ENCODE data around the gene SIGLEC7. TPM values are rescaled to one million over a fixed set of nuclear protein-coding genes. Genes with fewer than 3 reads are reported as not detected.

SIGLEC7 gene
- total RNA-seq, 1 donor from 2014 or later = not detected

GRCh38 chr19:51200071-51200666 lies 58.1 kb downstream of the SIGLEC7 start:
- no peaks in the 10 kb centered on the region for H3K4me1 ChIP-seq
- no peak overlapping the region for H3K4me3 ChIP-seq
- no peaks in the 10 kb centered on the region for H4K20me1 ChIP-seq (ENCODE audit: low read depth)
- H3K4me2 ChIP-seq = no peak overlapping the region
- H3K27me3 ChIP-seq = no peaks in the 10 kb centered on the region
- H3K27ac ChIP-seq = no peak overlapping the region
- Mint-ChIP-seq H3K9me3 (no peaks in the 10 kb centered on the region), H3K27ac (no peak overlapping the region), H3K4me3 (no peak overlapping the region), H3K36me3 (no peaks in the 10 kb centered on the region), H3K4me1 (no peaks in the 10 kb centered on the region), H3K27me3 (ENCODE audit: insufficient read depth, low read depth) (peaks cover 6% of the 10 kb centered on the region)
- no peak for DNase-seq (ENCODE audit: low spot score)
- H2AFZ ChIP-seq (replicated peaks) = no peak overlapping the region
- H3F3A ChIP-seq (ENCODE audit: low read depth) = no peaks in the 10 kb centered on the region
- no peaks in the 10 kb centered on the region for H3K36me3 ChIP-seq
- H3K9ac ChIP-seq = no peak overlapping the region
- H3K9me3 ChIP-seq (ENCODE audit: low read depth) = no peaks in the 10 kb centered on the region
- H3K79me2 ChIP-seq (ENCODE audit: low read depth) = no peaks in the 10 kb centered on the region
- TF ChIP-seq EZH2 (IDR thresholded peaks at IDR 0.05) (no peak), CTCF (IDR thresholded peaks at IDR 0.05) (no peak), EZH2phosphoT487 (IDR thresholded peaks at IDR 0.05) (no peak)

- Histone ChIP-seq H3K36me3 (no peaks in the 10 kb centered on the region), H3K4me1 (no peaks in the 10 kb centered on the region), H3K27ac (no peak overlapping the region), H2AFZ (replicated peaks) (no peak overlapping the region), H3K79me2 (ENCODE audit: low read depth) (no peaks in the 10 kb centered on the region), H3K27me3 (no peaks in the 10 kb centered on the region), H3K9ac (no peak overlapping the region), H4K20me1 (ENCODE audit: low read depth) (no peaks in the 10 kb centered on the region), H3K4me2 (no peak overlapping the region), H3K4me3 (no peak overlapping the region), H3K9me3 (ENCODE audit: low read depth) (no peaks in the 10 kb centered on the region), H3F3A (ENCODE audit: low read depth) (no peaks in the 10 kb centered on the region)
- H3K27me3 Mint-ChIP-seq (ENCODE audit: insufficient read depth, low read depth) = peaks cover 9% of the 10 kb centered on the region
- no peak overlapping the region for H3K4me3 Mint-ChIP-seq
- H3K4me1 Mint-ChIP-seq = no peaks in the 10 kb centered on the region
- no peaks in the 10 kb centered on the region for H3K9me3 Mint-ChIP-seq
- TF ChIP-seq EZH2 (IDR thresholded peaks at IDR 0.05) (no peak), EZH2phosphoT487 (IDR thresholded peaks at IDR 0.05) (no peak), CTCF (IDR thresholded peaks at IDR 0.05) (no peak)
- no peaks in the 10 kb centered on the region for H3K36me3 Mint-ChIP-seq
- no peak overlapping the region for H3K27ac Mint-ChIP-seq
- no peak for DNase-seq (ENCODE audit: low spot score)
These were observed 59.6 kb downstream of the SIGLEC7 start for GRCh38 chr19:51201712-51202111.

Other genes starting within 250 kb of the SIGLEC7 start
- gene KLK4, start 230.9 kb upstream of the SIGLEC7 start, total RNA-seq (ENCODE audit: low replicate concordance) = 0.68 TPM in 1 of 2 replicates, not detected in the other
- gene KLK5, start 189.3 kb upstream of the SIGLEC7 start, total RNA-seq (ENCODE audit: low replicate concordance) = not detected in 2 replicates
- not detected in 2 replicates for gene KLK6, start 172.7 kb upstream of the SIGLEC7 start, total RNA-seq (ENCODE audit: low replicate concordance)
- gene KLK7, start 158.4 kb upstream of the SIGLEC7 start, total RNA-seq (ENCODE audit: low replicate concordance) = 0.28 and 0.36 TPM in 2 replicates
- 0.46 TPM in 1 of 2 replicates, not detected in the other for gene KLK8, start 140.7 kb upstream of the SIGLEC7 start, total RNA-seq (ENCODE audit: low replicate concordance)
- gene KLK10, start 122.6 kb upstream of the SIGLEC7 start, total RNA-seq (ENCODE audit: low replicate concordance) = 1.9 TPM in 1 of 2 replicates, not detected in the other
- not detected in 2 replicates for gene KLK11, start 115.7 kb upstream of the SIGLEC7 start, total RNA-seq (ENCODE audit: low replicate concordance)
- not detected in 2 replicates for gene KLK12, start 107.3 kb upstream of the SIGLEC7 start, total RNA-seq (ENCODE audit: low replicate concordance)
- gene KLK13, start 77.2 kb upstream of the SIGLEC7 start, total RNA-seq (ENCODE audit: low replicate concordance) = not detected in 2 replicates
- gene KLK14, start 59.4 kb upstream of the SIGLEC7 start, total RNA-seq (ENCODE audit: low replicate concordance) = not detected in 2 replicates
- 0.24 and 5.6 TPM in 2 replicates for gene CTU1, start 33.9 kb upstream of the SIGLEC7 start, total RNA-seq (ENCODE audit: low replicate concordance)
- not detected in 2 replicates for gene SIGLEC9, start 17.4 kb upstream of the SIGLEC7 start, total RNA-seq (ENCODE audit: low replicate concordance)
- gene CD33, start 82.8 kb downstream of the SIGLEC7 start, total RNA-seq (ENCODE audit: low replicate concordance) = not detected in 2 replicates
- not detected in 2 replicates for gene SIGLECL1, start 108.8 kb downstream of the SIGLEC7 start, total RNA-seq (ENCODE audit: low replicate concordance)
- gene IGLON5, start 169.3 kb downstream of the SIGLEC7 start, total RNA-seq (ENCODE audit: low replicate concordance) = 5.4 and 15.8 TPM in 2 replicates
- 2.7 and 6.0 TPM in 2 replicates for gene VSIG10L, start 199.8 kb downstream of the SIGLEC7 start, total RNA-seq (ENCODE audit: low replicate concordance)
- 27.0 and 38.9 TPM in 2 replicates for gene ETFB, start 224.1 kb downstream of the SIGLEC7 start, total RNA-seq (ENCODE audit: low replicate concordance)
- not detected in 2 replicates for gene CLDND2, start 226.7 kb downstream of the SIGLEC7 start, total RNA-seq (ENCODE audit: low replicate concordance)
- gene NKG7, start 230.4 kb downstream of the SIGLEC7 start, total RNA-seq (ENCODE audit: low replicate concordance) = not detected in 2 replicates
- gene LIM2, start 245.7 kb downstream of the SIGLEC7 start, total RNA-seq (ENCODE audit: low replicate concordance) = 0.26 and 3.2 TPM in 2 replicates
- 0.37 TPM in 1 of 2 replicates, not detected in the other for gene C19orf84, start 248.3 kb downstream of the SIGLEC7 start, total RNA-seq (ENCODE audit: low replicate concordance)